OCI-LY7 (cell line): Measurements from ENCODE around the gene LRP5. TPM values are rescaled to one million over a fixed set of nuclear protein-coding genes. Genes with fewer than 3 reads are reported as not detected.

Experiments used
- BruUV-seq: library from RNA; stranded (reverse); fragments of 400-500 nt; replicated peaks from 2 replicates; lab custom pipeline; 2021; lab: Mats Ljungman, UMichigan
- CTCF ChIA-PET: fragments of 300-600 bp; sonication (Branson Sonifier 250); formaldehyde crosslinking; loops from one replicate; lab custom pipeline; 2022; ENCODE audit warnings: antibody characterized with exemption; ENCODE audit not compliant: unreplicated experiment; lab: Charles Lee
- POLR2A ChIA-PET: fragments of 300-600 bp; sonication (Branson Sonifier 250); formaldehyde crosslinking; loops from one replicate; lab custom pipeline; 2022; ENCODE audit warnings: antibody characterized with exemption; lab: Charles Lee
- DNase-seq: peaks from one replicate; pipeline ENCODE4 v3.0.0-alpha.2; 2015; ENCODE audit warnings: low spot score
- H2AFZ ChIP-seq: fragments of 200-600 bp; sonication (generic), shearing (Covaris generic); 2 replicates; pipeline ENCODE4 v1.6.1; 2014; ENCODE audit warnings: mild to moderate bottlenecking, antibody characterized with exemption, low read length, moderate library complexity
- H3K27ac ChIP-seq: fragments of 200-600 bp; sonication (generic); 2 replicates; pipeline ENCODE4 v1.5.1; 2014; ENCODE audit warnings: mixed run types, low read depth, mild to moderate bottlenecking, moderate library complexity, low read length, inconsistent platforms; ENCODE audit not compliant: poor library complexity, severe bottlenecking
- H3K36me3 ChIP-seq: fragments of 200-600 bp; sonication (generic); 2 replicates; pipeline ENCODE4 v1.6.1; 2014; ENCODE audit warnings: mild to moderate bottlenecking, antibody characterized with exemption, low read length, moderate library complexity, mixed read lengths; ENCODE audit not compliant: insufficient read depth
- H3K4me1 ChIP-seq: fragments of 200-600 bp; sonication (generic); 2 replicates; pipeline ENCODE4 v1.5.1; 2014; ENCODE audit warnings: mild to moderate bottlenecking, low read length; ENCODE audit not compliant: insufficient read depth, poor library complexity, severe bottlenecking
- H3K4me2 ChIP-seq: fragments of 200-600 bp; sonication (generic); 2 replicates; pipeline ENCODE4 v1.6.1; 2014; ENCODE audit warnings: mild to moderate bottlenecking, low read length
- H3K4me3 ChIP-seq: fragments of 200-600 bp; sonication (generic); 2 replicates; pipeline ENCODE4 v1.5.1; 2014; ENCODE audit warnings: mild to moderate bottlenecking, low read depth, low read length; ENCODE audit not compliant: poor library complexity, severe bottlenecking
- H3K79me2 ChIP-seq: fragments of 200-600 bp; sonication (generic); 2 replicates; pipeline ENCODE4 v1.6.1; 2016; ENCODE audit warnings: low read depth, mild to moderate bottlenecking, low read length, moderate library complexity, mixed read lengths; ENCODE audit not compliant: insufficient read depth
- H3K9me2 ChIP-seq: fragments of 200-600 bp; sonication (generic); 2 replicates; pipeline ENCODE4 v1.6.1; 2016; ENCODE audit warnings: mild to moderate bottlenecking, low read length, mixed read lengths; ENCODE audit not compliant: insufficient read depth
- H3K9me3 ChIP-seq: fragments of 200-600 bp; sonication (generic); 2 replicates; pipeline ENCODE4 v1.6.1; 2014; ENCODE audit warnings: mild to moderate bottlenecking, mixed run types, low read length, mixed read lengths
- H4K20me1 ChIP-seq: fragments of 200-600 bp; sonication (generic); 2 replicates; pipeline ENCODE4 v1.6.1; 2014; ENCODE audit warnings: mild to moderate bottlenecking, antibody characterized with exemption, low read length, moderate library complexity, mixed read lengths; ENCODE audit not compliant: insufficient read depth
- EZH2phosphoT487 ChIP-seq: fragments of 200-600 bp; sonication (generic); IDR thresholded peaks from 2 replicates; pipeline ENCODE4 v1.6.1; 2018; ENCODE audit warnings: low read depth, borderline replicate concordance, mild to moderate bottlenecking, mixed run types, antibody characterized with exemption, low read length, moderate library complexity, mixed read lengths
- intact Hi-C: fragments of 100-400 bp; cut with micrococcal nuclease; formaldehyde crosslinking; loops from one replicate; pipeline ENCODE4 v1.10.0; 2022; ENCODE audit not compliant: unreplicated experiment
- total RNA-seq, 2 experiments: library from RNA; depleted of rRNA in 1 of 2; stranded (reverse); fragments of >200 nt in 1 of 2; shearing (Covaris generic) in 1 of 2; gene quantifications; 2 replicates each; pipeline ENCODE4 v1.2.3, GENCODE V29; 2014 to 2022
- TF ChIP-seq, protein P1 (sequence below): fragments of 200-600 bp; sonication (generic); conservative IDR thresholded peaks from 2 replicates; pipeline ENCODE4 v1.5.1; 2014; ENCODE audit warnings: mild to moderate bottlenecking, antibody characterized with exemption, low read length, moderate library complexity, mixed read lengths

The LRP5 gene
- total RNA-seq, 2 experiments from 2014 or later = 0.60 TPM; not detected in 1

DNA sequence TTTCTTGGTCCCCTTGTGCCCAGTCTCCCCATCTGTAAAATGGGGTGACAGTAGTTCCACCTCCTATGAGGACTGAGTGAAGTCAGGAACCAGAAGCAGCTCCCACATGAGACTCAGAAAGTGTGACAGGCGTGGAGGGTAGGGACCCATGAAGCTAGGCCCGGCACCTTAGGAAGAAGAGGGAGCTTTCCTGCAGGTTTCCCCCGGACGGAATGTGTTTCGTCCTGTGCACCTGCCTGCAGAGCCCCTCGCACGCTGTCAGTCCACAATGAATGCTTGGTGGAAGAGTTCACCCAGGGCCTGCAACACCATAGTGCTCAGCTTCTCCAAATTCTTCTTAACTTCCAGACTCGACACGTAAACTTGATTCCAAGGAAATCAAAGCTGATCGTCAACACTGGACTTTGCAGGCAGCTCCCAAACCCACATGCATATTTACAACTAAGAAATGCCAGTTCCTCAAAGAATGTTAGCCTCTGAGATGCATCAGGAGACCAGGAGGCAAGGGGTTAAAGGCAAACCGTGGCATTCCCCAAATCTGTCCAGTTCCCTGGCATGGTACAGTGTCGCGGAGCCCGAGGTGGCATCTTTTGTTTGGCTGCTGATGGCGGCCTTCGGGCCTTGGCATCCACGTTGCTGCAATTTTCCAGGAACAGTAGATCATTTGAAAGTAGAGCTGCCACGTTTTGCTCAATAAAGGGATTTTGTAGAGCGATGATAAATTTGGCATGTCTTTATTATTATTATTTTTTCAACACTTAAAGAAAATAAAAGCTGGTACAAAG lies 15.4 kb downstream of the LRP5 start:
- no TSS peak for BruUV-seq
- no peaks in the 10 kb centered on the region for H3K36me3 ChIP-seq
- ChIA-PET POLR2A (interaction anchor here (0.5 to 0.6 kb wide), 2 partner anchors 154 to 1923 kb away, joined by 3 to 5 read pairs; no protein-coding TSS in a partner anchor), CTCF (no interaction called here)
- TF ChIP-seq, protein P1, sequence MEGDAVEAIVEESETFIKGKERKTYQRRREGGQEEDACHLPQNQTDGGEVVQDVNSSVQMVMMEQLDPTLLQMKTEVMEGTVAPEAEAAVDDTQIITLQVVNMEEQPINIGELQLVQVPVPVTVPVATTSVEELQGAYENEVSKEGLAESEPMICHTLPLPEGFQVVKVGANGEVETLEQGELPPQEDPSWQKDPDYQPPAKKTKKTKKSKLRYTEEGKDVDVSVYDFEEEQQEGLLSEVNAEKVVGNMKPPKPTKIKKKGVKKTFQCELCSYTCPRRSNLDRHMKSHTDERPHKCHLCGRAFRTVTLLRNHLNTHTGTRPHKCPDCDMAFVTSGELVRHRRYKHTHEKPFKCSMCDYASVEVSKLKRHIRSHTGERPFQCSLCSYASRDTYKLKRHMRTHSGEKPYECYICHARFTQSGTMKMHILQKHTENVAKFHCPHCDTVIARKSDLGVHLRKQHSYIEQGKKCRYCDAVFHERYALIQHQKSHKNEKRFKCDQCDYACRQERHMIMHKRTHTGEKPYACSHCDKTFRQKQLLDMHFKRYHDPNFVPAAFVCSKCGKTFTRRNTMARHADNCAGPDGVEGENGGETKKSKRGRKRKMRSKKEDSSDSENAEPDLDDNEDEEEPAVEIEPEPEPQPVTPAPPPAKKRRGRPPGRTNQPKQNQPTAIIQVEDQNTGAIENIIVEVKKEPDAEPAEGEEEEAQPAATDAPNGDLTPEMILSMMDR = no peak
- H3K79me2 ChIP-seq = no peaks in the 10 kb centered on the region
- no peaks in the 10 kb centered on the region for H4K20me1 ChIP-seq
- no peak overlapping the region for H2AFZ ChIP-seq
- peaks cover 7% of the 10 kb centered on the region for H3K4me1 ChIP-seq
- intact Hi-C loops = no loop called here
- H3K9me3 ChIP-seq = no peaks in the 10 kb centered on the region
- no peak overlapping the region for H3K4me2 ChIP-seq
- no peak for DNase-seq
- no peak overlapping the region for H3K27ac ChIP-seq
- H3K4me3 ChIP-seq = no peak overlapping the region
- H3K9me2 ChIP-seq = no peaks in the 10 kb centered on the region

DNA sequence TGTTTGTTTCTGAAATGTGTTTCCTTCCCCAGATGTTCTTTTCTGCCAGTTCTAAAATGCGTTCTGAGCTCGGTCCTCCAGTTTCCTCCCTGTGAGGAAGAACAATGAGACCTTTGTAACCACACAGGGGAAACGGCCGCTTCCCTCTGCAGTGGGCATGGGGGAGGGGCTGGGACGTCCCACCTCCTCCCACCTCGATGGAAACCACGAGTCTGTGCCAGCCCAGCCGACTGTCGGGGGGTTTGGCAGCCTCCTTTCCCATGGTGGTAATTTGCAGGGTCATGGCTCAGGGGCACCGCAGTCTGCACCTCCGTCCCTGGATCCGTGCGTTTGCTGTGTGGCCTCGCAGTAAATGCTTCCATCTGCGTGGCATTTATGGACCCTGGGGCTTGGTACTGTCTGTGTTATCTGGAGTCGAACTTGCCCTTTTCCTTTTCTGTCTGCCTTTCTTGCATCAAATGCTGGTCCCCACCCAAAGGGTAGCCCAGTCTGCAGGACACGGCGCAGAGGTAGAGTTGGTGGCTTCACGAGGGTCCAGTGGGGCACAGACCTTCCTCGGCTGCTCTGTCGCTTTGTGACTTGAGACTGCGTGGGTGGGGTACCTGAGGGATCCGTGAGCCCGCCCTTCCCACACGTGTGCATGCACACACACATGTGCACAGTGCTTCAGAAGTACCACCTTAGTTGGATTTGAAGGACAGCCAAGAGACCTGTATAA lies 16.1 kb downstream of the LRP5 start:
- Histone ChIP-seq H3K27ac (no peak overlapping the region), H3K36me3 (no peaks in the 10 kb centered on the region), H3K4me1 (peaks cover 7% of the 10 kb centered on the region), H3K4me2 (no peak overlapping the region), H2AFZ (no peak overlapping the region), H3K9me2 (no peaks in the 10 kb centered on the region), H3K9me3 (no peaks in the 10 kb centered on the region), H4K20me1 (no peaks in the 10 kb centered on the region), H3K4me3 (no peak overlapping the region), H3K79me2 (no peaks in the 10 kb centered on the region)
- TF ChIP-seq, protein P1 = no peak
- no peak for TF ChIP-seq EZH2phosphoT487
- no TSS peak for BruUV-seq
- POLR2A ChIA-PET = interaction anchor here (0.5 to 0.7 kb wide), 2 partner anchors 18 to 154 kb away, joined by 3 to 5 read pairs; no protein-coding TSS in a partner anchor
- peak; percentile 10 for DNase-seq
- intact Hi-C loops = no loop called here
- CTCF ChIA-PET = no interaction called here

DNA sequence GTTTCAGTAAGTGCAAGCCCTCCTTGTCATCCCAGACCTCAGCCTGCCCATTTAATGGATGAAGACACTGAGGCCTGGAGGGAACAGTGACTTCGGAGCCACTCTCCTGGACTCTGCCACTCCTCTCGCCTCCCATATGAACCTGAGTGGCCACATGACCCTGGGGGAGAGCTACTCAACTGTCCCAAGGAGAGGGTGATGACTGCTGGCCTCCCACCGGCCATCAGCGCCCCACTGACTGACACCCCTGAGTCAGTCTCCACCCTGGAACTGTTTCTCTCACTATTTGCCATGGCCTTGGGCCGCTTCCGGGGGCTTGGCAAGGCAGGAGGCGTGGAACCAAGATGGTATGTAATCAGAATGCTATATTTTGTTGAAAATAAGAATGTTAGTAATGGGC lies 17.1 kb downstream of the LRP5 start:
- intact Hi-C loops = no loop called here
- H2AFZ ChIP-seq = no peak overlapping the region
- H4K20me1 ChIP-seq = no peaks in the 10 kb centered on the region
- CTCF ChIA-PET = no interaction called here
- TF ChIP-seq, protein P1 = no peak
- TF ChIP-seq EZH2phosphoT487 = no peak
- H3K9me2 ChIP-seq = no peaks in the 10 kb centered on the region
- DNase-seq = no peak
- peaks cover 7% of the 10 kb centered on the region for H3K4me1 ChIP-seq
- H3K27ac ChIP-seq = no peak overlapping the region
- H3K79me2 ChIP-seq = no peaks in the 10 kb centered on the region
- no peak overlapping the region for H3K4me2 ChIP-seq
- no peaks in the 10 kb centered on the region for H3K9me3 ChIP-seq
- no TSS peak for BruUV-seq
- POLR2A ChIA-PET = interaction anchor here (0.7 kb wide), 1 partner anchor 17 kb away, joined by 3 read pairs; no protein-coding TSS in a partner anchor
- H3K36me3 ChIP-seq = no peaks in the 10 kb centered on the region
- no peak overlapping the region for H3K4me3 ChIP-seq
